ENCODE results near the gene FAM237B. TPM values are rescaled to one million over a fixed set of nuclear protein-coding genes. Genes with fewer than 3 reads are reported as not detected.

FAM237B gene
- total and polyA plus RNA-seq, 11 donors, result not detected

GRCh38 chr7:90326500-90326899 lies 5.4 kb upstream of the FAM237B start:
- ATAC-seq (no peak), DNase-seq (no peak)
- WGBS, 4 donors, result 0 to 36% (median 15%) methylated on average over 1 of the region's 1 CpG
- Histone ChIP-seq H3K36me3 (no peaks in the 10 kb centered on the region), H3K9me3 (no peaks in the 10 kb centered on the region), H3K4me3 (no peak overlapping the region), H3K4me1 (no peaks in the 10 kb centered on the region), H3K27me3 (peaks cover 0 to 39% (median 17%) of the 10 kb centered on the region in 9 donors), H3K27ac (no peak overlapping the region)
- intact Hi-C loops (cut with DNase I), result no loop called here
- TF ChIP-seq POLR2A (IDR thresholded peaks at IDR 0.05), result no peak
- TF ChIP-seq, protein P1, sequence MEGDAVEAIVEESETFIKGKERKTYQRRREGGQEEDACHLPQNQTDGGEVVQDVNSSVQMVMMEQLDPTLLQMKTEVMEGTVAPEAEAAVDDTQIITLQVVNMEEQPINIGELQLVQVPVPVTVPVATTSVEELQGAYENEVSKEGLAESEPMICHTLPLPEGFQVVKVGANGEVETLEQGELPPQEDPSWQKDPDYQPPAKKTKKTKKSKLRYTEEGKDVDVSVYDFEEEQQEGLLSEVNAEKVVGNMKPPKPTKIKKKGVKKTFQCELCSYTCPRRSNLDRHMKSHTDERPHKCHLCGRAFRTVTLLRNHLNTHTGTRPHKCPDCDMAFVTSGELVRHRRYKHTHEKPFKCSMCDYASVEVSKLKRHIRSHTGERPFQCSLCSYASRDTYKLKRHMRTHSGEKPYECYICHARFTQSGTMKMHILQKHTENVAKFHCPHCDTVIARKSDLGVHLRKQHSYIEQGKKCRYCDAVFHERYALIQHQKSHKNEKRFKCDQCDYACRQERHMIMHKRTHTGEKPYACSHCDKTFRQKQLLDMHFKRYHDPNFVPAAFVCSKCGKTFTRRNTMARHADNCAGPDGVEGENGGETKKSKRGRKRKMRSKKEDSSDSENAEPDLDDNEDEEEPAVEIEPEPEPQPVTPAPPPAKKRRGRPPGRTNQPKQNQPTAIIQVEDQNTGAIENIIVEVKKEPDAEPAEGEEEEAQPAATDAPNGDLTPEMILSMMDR (IDR thresholded peaks at IDR 0.05), result no peak

- ATAC-seq (no peak), DNase-seq (no peak)
- TF ChIP-seq, protein P1 (IDR thresholded peaks at IDR 0.05), result no peak
- no peak for TF ChIP-seq POLR2A (IDR thresholded peaks at IDR 0.05)
- no peak overlapping the region for H3K4me3 ChIP-seq
- peaks cover 0 to 74% (median 40%) of the 10 kb centered on the region in 9 donors for H3K27me3 ChIP-seq
- no peaks in the 10 kb centered on the region for H3K36me3 ChIP-seq
- peaks cover 0 to 9% (median 0%) of the 10 kb centered on the region in 12 donors for H3K4me1 ChIP-seq
- intact Hi-C loops (cut with DNase I), result no loop called here
- no peaks in the 10 kb centered on the region for H3K9me3 ChIP-seq
- no peak overlapping the region for H3K27ac ChIP-seq
Measured at GRCh38 chr7:90322837-90323236, 1.7 kb upstream of the FAM237B start.

DNA sequence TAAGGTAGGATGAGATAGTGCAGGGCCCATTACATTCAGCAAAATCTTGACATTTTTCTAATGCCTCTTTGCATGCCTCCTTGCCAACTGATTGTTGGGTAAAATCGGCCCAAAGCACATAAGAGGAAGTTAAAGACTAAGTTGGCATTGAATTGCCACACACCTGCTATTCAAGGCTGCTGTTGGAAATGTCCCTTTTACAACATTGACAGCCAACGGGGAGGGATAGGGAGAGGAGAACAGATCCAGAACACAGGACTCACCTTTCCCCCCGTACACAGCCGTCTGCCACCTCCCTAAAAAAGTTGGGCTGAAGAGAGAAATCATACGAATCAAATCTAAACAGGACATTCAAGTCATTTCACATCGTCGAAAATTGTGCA lies 695 bp downstream of the FAM237B start:
- no peaks in the 10 kb centered on the region for H3K9me3 ChIP-seq
- peak overlapping the region in 2 of 12 donors; percentile 3 to 33 for H3K4me3 ChIP-seq
- 40 to 48% (median 42%) methylated on average over 7 of the region's 7 CpGs for WGBS, 4 donors
- no peak for DNase-seq
- no peak for TF ChIP-seq POLR2A (IDR thresholded peaks at IDR 0.05)
- TF ChIP-seq, protein P1 (IDR thresholded peaks at IDR 0.05), result no peak
- ATAC-seq, result no peak
- H3K27me3 ChIP-seq, result peaks cover 0 to 70% (median 38%) of the 10 kb centered on the region in 9 donors
- intact Hi-C loops (cut with DNase I), result no loop called here
- no peaks in the 10 kb centered on the region for H3K36me3 ChIP-seq
- H3K4me1 ChIP-seq, result peaks cover 0 to 9% (median 0%) of the 10 kb centered on the region in 12 donors
- H3K27ac ChIP-seq, result no peak overlapping the region

- Histone ChIP-seq H3K36me3 (no peaks in the 10 kb centered on the region), H3K27me3 (peaks cover 0 to 69% (median 38%) of the 10 kb centered on the region in 9 donors), H3K4me1 (peaks cover 0 to 9% (median 0%) of the 10 kb centered on the region in 12 donors), H3K4me3 (no peak overlapping the region), H3K27ac (no peak overlapping the region), H3K9me3 (no peaks in the 10 kb centered on the region)
- TF ChIP-seq POLR2A (IDR thresholded peaks at IDR 0.05), result no peak
- TF ChIP-seq, protein P1 (IDR thresholded peaks at IDR 0.05), result no peak
- ATAC-seq, result no peak
- no peak for DNase-seq
- intact Hi-C loops (cut with DNase I), result no loop called here
- 78 to 84% (median 80%) methylated on average over 7 of the region's 7 CpGs for WGBS, 4 donors
Measured at GRCh38 chr7:90320014-90320413, 1.1 kb downstream of the FAM237B start.
